SJCRH30 (cell line): ENCODE results near the gene XXYLT1. TPM values are rescaled to one million over a fixed set of nuclear protein-coding genes. Genes with fewer than 3 reads are reported as not detected.

Source experiments
- DNase-seq, 2 experiments: peaks; one replicate each; pipeline ENCODE4 v3.0.0-alpha.2; 2015 to 2020
- H3K27ac ChIP-seq: fragments of 250-450 bp; sonication (Bioruptor Pico); 2 replicates; pipeline ENCODE4 v1.5.1; 2020; ENCODE audit warnings: mild to moderate bottlenecking, moderate library complexity
- H3K27me3 ChIP-seq: fragments of 250-450 bp; sonication (Bioruptor Pico); 2 replicates; pipeline ENCODE4 v1.5.1; 2020; ENCODE audit warnings: mild to moderate bottlenecking, moderate library complexity
- H3K36me3 ChIP-seq: fragments of 250-450 bp; sonication (Bioruptor Pico); 2 replicates; pipeline ENCODE4 v1.5.1; 2020; ENCODE audit warnings: mild to moderate bottlenecking, moderate library complexity
- H3K4me1 ChIP-seq: fragments of 250-450 bp; sonication (Bioruptor Pico); 2 replicates; pipeline ENCODE4 v1.5.1; 2020; ENCODE audit warnings: mild to moderate bottlenecking, moderate library complexity
- H3K4me3 ChIP-seq: fragments of 250-450 bp; sonication (Bioruptor Pico); 2 replicates; pipeline ENCODE4 v1.5.1; 2020; ENCODE audit warnings: mild to moderate bottlenecking, moderate library complexity
- H3K9me3 ChIP-seq: fragments of 250-450 bp; sonication (Bioruptor Pico); replicated peaks from 2 replicates; pipeline ENCODE4 v1.5.1; 2020; ENCODE audit warnings: mild to moderate bottlenecking, moderate library complexity
- total RNA-seq: library from RNA; depleted of rRNA; stranded (reverse); fragments of >200 nt; shearing (Covaris generic); gene quantifications from 2 replicates; pipeline ENCODE4 v1.2.3, GENCODE V29; 2014

XXYLT1 gene
- total RNA-seq, 1 experiment from 2014 or later = 18.8 TPM

GRCh38 chr3:195083659-195084058 lies 187.3 kb downstream of the XXYLT1 start:
- peaks cover 4% of the 10 kb centered on the region; the same call in 1 of the 2 replicates for H3K4me1 ChIP-seq
- H3K9me3 ChIP-seq = no peaks in the 10 kb centered on the region
- H3K36me3 ChIP-seq = no peaks in the 10 kb centered on the region
- H3K27ac ChIP-seq = no peak overlapping the region
- no peak for DNase-seq
- H3K27me3 ChIP-seq = no peaks in the 10 kb centered on the region
- H3K4me3 ChIP-seq = no peak overlapping the region

- Histone ChIP-seq H3K9me3 (no peaks in the 10 kb centered on the region), H3K36me3 (no peaks in the 10 kb centered on the region), H3K4me1 (peaks cover 4% of the 10 kb centered on the region; the same call in 1 of the 2 replicates), H3K27ac (no peak overlapping the region), H3K27me3 (no peaks in the 10 kb centered on the region), H3K4me3 (no peak overlapping the region)
- DNase-seq = no peak
Observed at GRCh38 chr3:195082811-195083210, 188.1 kb downstream of the XXYLT1 start.

GRCh38 chr3:195081242-195081963 lies 189.6 kb downstream of the XXYLT1 start:
- peaks cover 4% of the 10 kb centered on the region; the same call in 1 of the 2 replicates for H3K4me1 ChIP-seq
- no peaks in the 10 kb centered on the region for H3K36me3 ChIP-seq
- no peaks in the 10 kb centered on the region for H3K9me3 ChIP-seq
- H3K4me3 ChIP-seq = no peak overlapping the region
- H3K27ac ChIP-seq = no peak overlapping the region
- no peak for DNase-seq
- H3K27me3 ChIP-seq = no peaks in the 10 kb centered on the region

GRCh38 chr3:195080571-195081151 lies 190.3 kb downstream of the XXYLT1 start:
- Histone ChIP-seq H3K4me3 (no peak overlapping the region), H3K27ac (no peak overlapping the region), H3K9me3 (no peaks in the 10 kb centered on the region), H3K4me1 (peaks cover 4% of the 10 kb centered on the region; the same call in 1 of the 2 replicates), H3K27me3 (no peaks in the 10 kb centered on the region), H3K36me3 (no peaks in the 10 kb centered on the region)
- no peak for DNase-seq

GRCh38 chr3:195080125-195080524 lies 190.8 kb downstream of the XXYLT1 start:
- Histone ChIP-seq H3K4me3 (no peak overlapping the region), H3K27me3 (no peaks in the 10 kb centered on the region), H3K27ac (no peak overlapping the region), H3K36me3 (no peaks in the 10 kb centered on the region), H3K9me3 (no peaks in the 10 kb centered on the region), H3K4me1 (peaks cover 4% of the 10 kb centered on the region; the same call in 1 of the 2 replicates)
- peak; percentile 19 to 43 for DNase-seq

- Histone ChIP-seq H3K4me1 (peaks cover 4% of the 10 kb centered on the region; the same call in 1 of the 2 replicates), H3K27me3 (no peaks in the 10 kb centered on the region), H3K36me3 (no peaks in the 10 kb centered on the region), H3K27ac (no peak overlapping the region), H3K9me3 (no peaks in the 10 kb centered on the region), H3K4me3 (no peak overlapping the region)
- no peak for DNase-seq
Observed at GRCh38 chr3:195079636-195080035, 191.3 kb downstream of the XXYLT1 start.

GRCh38 chr3:195078891-195079440 lies 192.0 kb downstream of the XXYLT1 start:
- DNase-seq = no peak
- no peaks in the 10 kb centered on the region for H3K9me3 ChIP-seq
- no peak overlapping the region for H3K4me3 ChIP-seq
- H3K27me3 ChIP-seq = no peaks in the 10 kb centered on the region
- H3K27ac ChIP-seq = no peak overlapping the region
- no peaks in the 10 kb centered on the region for H3K36me3 ChIP-seq
- peaks cover 4% of the 10 kb centered on the region; the same call in 1 of the 2 replicates for H3K4me1 ChIP-seq

- H3K4me1 ChIP-seq = peaks cover 4% of the 10 kb centered on the region; the same call in 1 of the 2 replicates
- H3K27me3 ChIP-seq = no peaks in the 10 kb centered on the region
- H3K27ac ChIP-seq = no peak overlapping the region
- H3K4me3 ChIP-seq = no peak overlapping the region
- no peaks in the 10 kb centered on the region for H3K36me3 ChIP-seq
- no peak for DNase-seq
- no peaks in the 10 kb centered on the region for H3K9me3 ChIP-seq
Observed at GRCh38 chr3:195077611-195078540, 193.1 kb downstream of the XXYLT1 start.

GRCh38 chr3:195076981-195077610 lies 193.9 kb downstream of the XXYLT1 start:
- H3K4me3 ChIP-seq = no peak overlapping the region
- peaks cover 4% of the 10 kb centered on the region; the same call in 1 of the 2 replicates for H3K4me1 ChIP-seq
- H3K27me3 ChIP-seq = no peaks in the 10 kb centered on the region
- no peaks in the 10 kb centered on the region for H3K36me3 ChIP-seq
- no peaks in the 10 kb centered on the region for H3K9me3 ChIP-seq
- DNase-seq = no peak
- no peak overlapping the region for H3K27ac ChIP-seq

GRCh38 chr3:195075941-195076875 lies 194.8 kb downstream of the XXYLT1 start:
- no peak overlapping the region for H3K27ac ChIP-seq
- H3K4me1 ChIP-seq = peaks cover 4% of the 10 kb centered on the region; the same call in 1 of the 2 replicates
- no peaks in the 10 kb centered on the region for H3K36me3 ChIP-seq
- no peaks in the 10 kb centered on the region for H3K27me3 ChIP-seq
- H3K4me3 ChIP-seq = no peak overlapping the region
- no peak for DNase-seq
- no peaks in the 10 kb centered on the region for H3K9me3 ChIP-seq

GRCh38 chr3:195075199-195075940 lies 195.6 kb downstream of the XXYLT1 start:
- H3K9me3 ChIP-seq = no peaks in the 10 kb centered on the region
- H3K4me3 ChIP-seq = no peak overlapping the region
- H3K27ac ChIP-seq = no peak overlapping the region
- no peaks in the 10 kb centered on the region for H3K36me3 ChIP-seq
- H3K4me1 ChIP-seq = peaks cover 4% of the 10 kb centered on the region; the same call in 1 of the 2 replicates
- H3K27me3 ChIP-seq = no peaks in the 10 kb centered on the region
- DNase-seq = peak in 1 of 2 experiments; percentile 27

GRCh38 chr3:195073866-195074860 lies 196.8 kb downstream of the XXYLT1 start:
- Histone ChIP-seq H3K4me3 (no peak overlapping the region), H3K36me3 (no peaks in the 10 kb centered on the region), H3K4me1 (no peaks in the 10 kb centered on the region), H3K9me3 (no peaks in the 10 kb centered on the region), H3K27me3 (no peaks in the 10 kb centered on the region), H3K27ac (no peak overlapping the region)
- DNase-seq = no peak
